ENCODE data around the gene TFCP2.

- TF ChIP-seq POLR2AphosphoS5 (IDR thresholded peaks at IDR 0.05) = no peak
- TF ChIP-seq POLR2A (IDR thresholded peaks at IDR 0.05) = no peak
Measured at GRCh38 chr12:51128919-51129318, 44.0 kb downstream of the TFCP2 start.
